Common myeloid progenitor, CD34-positive (primary cell): Measurements from ENCODE around the gene AFMID.
A peak's percentile ranks its signal among the peaks of the same experiment; 100 is the strongest.

Source experiments
- CTCF ChIA-PET: fragments of 350-600 bp; sonication (Branson Sonifier 250); formaldehyde crosslinking; loops from one replicate; lab custom pipeline; 2021; ENCODE audit warnings: antibody characterized with exemption; lab: Charles Lee
- POLR2A ChIA-PET: fragments of 350-600 bp; sonication (Branson Sonifier 250); formaldehyde crosslinking; loops from one replicate; lab custom pipeline; 2021; ENCODE audit warnings: antibody characterized with exemption; lab: Charles Lee
- DNase-seq, 3 donors: peaks; one replicate each; pipeline versions ENCODE4 v3.0.0 to v3.0.0-alpha.2; 2013
- H3K27ac ChIP-seq, 2 experiments: 1 replicate in 1 of 2; 2 replicates in 1 of 2; pipeline ENCODE4 v1.7.0; 2013; ENCODE audit warnings: inconsistent platforms in 2 of 2, low read length in 2 of 2, mild to moderate bottlenecking in 2 of 2, low read depth in 1 of 2, moderate library complexity in 1 of 2; ENCODE audit not compliant: severe bottlenecking in 2 of 2, insufficient read depth in 1 of 2, poor library complexity in 1 of 2
- H3K27me3 ChIP-seq, 5 experiments: replicated peaks in 2 of 5; 1 replicate in 3 of 5; 2 replicates in 2 of 5; pipeline versions ENCODE4 v1.6.1 to v1.7.0; 2013; ENCODE audit warnings: low read length in 4 of 5, mild to moderate bottlenecking in 2 of 5, moderate library complexity in 2 of 5, inconsistent platforms in 1 of 5; ENCODE audit not compliant: insufficient read depth in 5 of 5, control insufficient read depth in 4 of 5
- H3K36me3 ChIP-seq, 4 experiments: 1 replicate in 2 of 4; 2 replicates in 2 of 4; pipeline versions ENCODE4 v1.6.1 to v1.7.0; 2013; ENCODE audit warnings: low read length in 3 of 4, control low read depth in 1 of 4, mild to moderate bottlenecking in 1 of 4; ENCODE audit not compliant: control insufficient read depth in 4 of 4, insufficient read depth in 4 of 4
- H3K4me1 ChIP-seq, 4 experiments: 1 replicate in 3 of 4; 2 replicates in 1 of 4; pipeline versions ENCODE4 v1.6.1 to v1.7.1; 2013; ENCODE audit warnings: low read length in 3 of 4, mild to moderate bottlenecking in 3 of 4, control low read depth in 1 of 4, inconsistent platforms in 1 of 4, moderate library complexity in 1 of 4; ENCODE audit not compliant: control insufficient read depth in 4 of 4, insufficient read depth in 4 of 4; ENCODE audit errors: control extremely low read depth in 1 of 4
- H3K4me3 ChIP-seq, 7 experiments: 1 replicate in 4 of 7; 2 replicates in 3 of 7; pipeline versions ENCODE4 v1.5.1 to v1.7.0; 2013; ENCODE audit warnings: mild to moderate bottlenecking in 7 of 7, low read length in 6 of 7, moderate library complexity in 6 of 7, inconsistent platforms in 2 of 7, low read depth in 2 of 7, control low read depth in 1 of 7; ENCODE audit not compliant: insufficient read depth in 4 of 7, control insufficient read depth in 1 of 7; ENCODE audit errors: extremely low read depth in 1 of 7
- H3K9me3 ChIP-seq, 5 experiments: 1 replicate in 4 of 5; 2 replicates in 1 of 5; pipeline versions ENCODE4 v1.6.1 to v1.7.1; 2013; ENCODE audit warnings: low read length in 4 of 5, mild to moderate bottlenecking in 2 of 5, inconsistent platforms in 1 of 5, low read depth in 1 of 5, moderate library complexity in 1 of 5; ENCODE audit not compliant: control insufficient read depth in 4 of 5, insufficient read depth in 2 of 5; ENCODE audit errors: control extremely low read depth in 1 of 5
- WGBS: methylation state at CpG from one replicate; pipeline ENCODE4 v1.1.5; 2013; ENCODE audit not compliant: insufficient coverage; 5-methylcytosine and 5-hydroxymethylcytosine counted together

The AFMID gene

DNA sequence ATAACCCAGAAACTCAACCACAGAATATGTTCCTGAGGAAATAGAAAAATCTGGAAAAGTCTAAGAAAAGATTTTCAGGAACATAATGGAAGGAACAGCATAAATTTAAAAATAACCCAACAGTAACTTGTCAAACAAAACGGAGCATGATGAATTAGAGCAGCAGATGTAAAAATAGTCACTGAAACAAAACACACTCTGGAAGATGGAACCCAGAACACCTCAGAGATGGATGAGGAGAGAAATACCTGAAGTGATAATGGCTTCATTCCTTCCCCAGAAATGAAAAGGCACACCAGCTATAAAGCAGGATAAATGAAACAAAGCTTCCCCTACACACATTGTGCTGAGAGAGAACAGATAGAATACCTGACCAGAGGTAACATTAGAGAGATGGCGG, 6.7 kb upstream of the AFMID start:
- POLR2A ChIA-PET, result no interaction called here
- H3K27me3 ChIP-seq, result no peaks in the 10 kb centered on the region
- 93% methylated on average over 1 of the region's 2 CpGs for WGBS
- peaks cover 0 to 15% (median 11%) of the 10 kb centered on the region in 4 experiments for H3K4me1 ChIP-seq
- H3K9me3 ChIP-seq, result no peaks in the 10 kb centered on the region
- H3K4me3 ChIP-seq, result peak overlapping the region in 2 of 7 experiments; percentile 1 to 42
- H3K36me3 ChIP-seq, result peaks cover 0 to 69% (median 8%) of the 10 kb centered on the region in 4 experiments
- DNase-seq, result no peak
- CTCF ChIA-PET, result interaction anchor here (1.1 to 1.9 kb wide), 4 partner anchors 11 to 68 kb away, joined by 3 to 9 read pairs (median 4); no protein-coding TSS in a partner anchor
- peak overlapping the region in 1 of 2 experiments; percentile 29 for H3K27ac ChIP-seq

DNA sequence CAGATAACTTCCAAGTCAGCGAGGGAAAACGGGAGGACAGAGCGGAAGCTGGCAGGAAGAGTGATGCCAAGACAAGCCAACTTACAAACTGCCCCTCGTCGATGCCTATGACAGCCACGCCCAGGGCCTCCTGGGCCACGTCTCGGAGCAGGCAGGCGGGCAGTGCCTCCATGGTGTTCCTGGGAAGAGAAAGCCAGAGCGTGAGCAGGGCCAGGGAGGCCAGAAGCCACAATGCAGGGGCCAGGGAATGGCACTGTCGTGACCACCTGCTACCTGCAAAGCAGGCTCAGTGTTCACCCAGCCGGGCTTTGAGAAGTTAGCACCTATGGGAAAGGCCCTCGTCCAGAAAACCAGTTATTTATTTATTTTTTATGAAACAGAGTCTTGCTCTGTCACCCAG, 4.7 kb upstream of the AFMID start:
- no peak overlapping the region for H3K27ac ChIP-seq
- no peaks in the 10 kb centered on the region for H3K9me3 ChIP-seq
- no peak overlapping the region for H3K4me3 ChIP-seq
- POLR2A ChIA-PET, result interaction anchor here (0.6 kb wide), 1 partner anchor 44 kb away, joined by 6 read pairs; no protein-coding TSS in a partner anchor
- no peaks in the 10 kb centered on the region for H3K27me3 ChIP-seq
- 97% methylated on average over 12 of the region's 13 CpGs for WGBS
- peaks cover 0 to 65% (median 8%) of the 10 kb centered on the region in 4 experiments for H3K36me3 ChIP-seq
- H3K4me1 ChIP-seq, result peaks cover 0 to 24% (median 11%) of the 10 kb centered on the region in 4 experiments
- CTCF ChIA-PET, result interaction anchor here (1.0 to 1.9 kb wide), 3 partner anchors 8 to 70 kb away, joined by 4 to 9 read pairs (median 7); no protein-coding TSS in a partner anchor
- no peak for DNase-seq

DNA sequence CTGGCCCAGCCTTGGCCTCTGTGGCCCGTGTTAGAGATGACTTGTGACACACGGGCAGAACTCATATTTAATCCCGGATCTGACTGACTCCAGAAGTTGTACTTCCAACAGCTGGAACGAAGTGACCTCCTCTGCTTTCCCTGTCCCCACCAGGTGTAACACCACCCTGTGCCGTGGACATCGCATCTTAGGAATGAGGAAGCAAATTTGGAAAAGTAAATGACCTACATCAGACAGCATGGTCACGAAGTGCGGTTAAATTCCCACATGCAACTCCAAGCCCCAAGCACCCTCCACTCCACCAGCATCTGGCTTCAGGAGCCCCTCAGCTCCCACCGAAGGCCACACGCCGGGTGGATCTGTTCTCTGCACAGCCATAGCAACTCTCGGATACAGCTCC, 3.2 kb upstream of the AFMID start:
- no peak overlapping the region for H3K4me3 ChIP-seq
- no peaks in the 10 kb centered on the region for H3K27me3 ChIP-seq
- H3K36me3 ChIP-seq, result peaks cover 0 to 57% (median 5%) of the 10 kb centered on the region in 4 experiments
- H3K27ac ChIP-seq, result no peak overlapping the region
- DNase-seq, result no peak
- peaks cover 0 to 35% (median 24%) of the 10 kb centered on the region in 4 experiments for H3K4me1 ChIP-seq
- H3K9me3 ChIP-seq, result no peaks in the 10 kb centered on the region
- ChIA-PET CTCF (interaction anchor here (1.3 to 1.8 kb wide), 5 partner anchors 11 to 72 kb away, joined by 4 to 7 read pairs (median 6); no protein-coding TSS in a partner anchor), POLR2A (interaction anchor here (0.5 kb wide), 1 partner anchor 45 kb away, joined by 3 read pairs; no protein-coding TSS in a partner anchor)
- WGBS, result 97% methylated on average over 10 of the region's 12 CpGs

DNA sequence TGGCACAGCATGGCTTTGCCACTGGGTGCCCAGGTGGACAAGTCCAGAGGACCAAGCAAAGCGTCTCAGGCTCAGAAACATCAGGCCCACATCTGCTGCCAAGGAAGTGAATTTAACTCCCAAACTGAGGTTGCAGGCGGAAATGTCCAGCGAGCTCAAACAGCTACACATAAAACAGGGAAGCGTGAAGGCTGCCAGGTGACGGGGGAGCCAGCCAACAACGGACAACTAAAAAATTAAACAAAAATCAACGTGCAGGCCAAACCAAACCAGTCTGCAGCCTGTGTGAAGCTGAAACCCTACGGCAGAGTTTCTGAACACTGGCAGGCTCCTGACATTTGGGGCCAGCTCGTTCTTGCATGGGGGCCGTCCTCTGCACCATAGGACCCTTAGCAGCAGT, 2.8 kb upstream of the AFMID start:
- WGBS, result 100% methylated on average over 8 of the region's 10 CpGs

DNA sequence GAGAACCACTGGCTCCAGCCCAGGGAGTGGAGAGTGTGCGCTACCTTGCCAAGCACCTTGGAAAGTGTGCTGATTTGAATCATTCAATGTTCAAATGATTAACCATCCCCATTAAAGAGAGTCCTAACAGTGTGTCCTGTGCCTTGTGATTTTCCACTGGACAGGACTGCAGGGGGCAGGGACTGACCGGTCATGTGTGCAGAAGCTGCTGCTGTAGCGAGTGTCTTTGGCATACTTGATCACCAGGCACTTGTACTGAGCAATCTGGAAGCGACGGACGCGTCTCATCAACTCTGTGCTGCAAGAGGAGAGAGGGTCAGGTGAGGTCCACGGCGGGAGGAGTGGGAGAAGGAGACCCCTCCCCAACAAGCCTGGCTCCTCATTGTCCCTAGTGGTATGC, 2.3 kb upstream of the AFMID start:
- WGBS, result 98% methylated on average over 6 of the region's 9 CpGs

More for the DNA sequence above, 2.8 kb upstream of the AFMID start:
- no peak overlapping the region for H3K27ac ChIP-seq
- H3K36me3 ChIP-seq, result peaks cover 0 to 53% (median 5%) of the 10 kb centered on the region in 4 experiments
- DNase-seq, result no peak
- H3K4me1 ChIP-seq, result peaks cover 0 to 36% (median 24%) of the 10 kb centered on the region in 4 experiments
- CTCF ChIA-PET, result interaction anchor here (1.3 to 1.8 kb wide), 4 partner anchors 11 to 72 kb away, joined by 4 to 7 read pairs (median 5); no protein-coding TSS in a partner anchor
- H3K9me3 ChIP-seq, result no peaks in the 10 kb centered on the region
- H3K4me3 ChIP-seq, result no peak overlapping the region
- POLR2A ChIA-PET, result no interaction called here
- no peaks in the 10 kb centered on the region for H3K27me3 ChIP-seq

DNA sequence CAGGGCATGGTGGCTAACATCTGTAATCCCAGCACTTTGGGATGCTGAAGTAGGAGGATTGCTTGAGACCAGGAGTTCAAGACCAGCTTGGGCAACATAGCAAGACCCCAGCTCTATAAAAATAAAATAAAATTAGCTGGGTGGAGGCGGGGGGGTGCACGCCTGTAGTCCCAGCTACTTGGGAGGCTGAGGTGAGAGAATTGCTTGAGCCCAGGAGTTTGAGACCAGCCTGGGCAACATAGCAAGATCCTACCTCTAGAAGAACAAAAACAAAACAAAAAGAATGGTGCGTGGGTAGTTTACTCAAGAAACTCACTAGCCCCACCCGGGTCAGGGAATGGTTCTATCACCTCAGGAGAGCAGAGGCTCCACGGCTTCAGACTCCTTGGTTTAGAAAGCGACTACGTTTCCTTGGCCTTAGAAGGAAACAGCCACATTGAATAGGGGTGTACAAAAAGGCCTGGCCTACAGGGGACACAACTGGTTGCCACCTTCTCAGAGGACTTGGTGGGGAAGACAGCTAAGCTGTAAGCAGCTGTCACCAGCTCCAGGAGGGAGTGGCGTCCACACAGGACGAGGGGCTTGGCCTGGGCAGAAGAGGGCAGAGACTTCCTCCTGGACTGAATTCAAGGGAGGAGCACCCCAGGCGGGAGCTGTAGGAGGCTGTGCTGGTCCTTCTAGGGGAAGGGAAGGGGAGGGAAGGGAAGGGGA, 1.0 kb upstream of the AFMID start:
- WGBS, result 84% methylated on average over 5 of the region's 10 CpGs
- H3K9me3 ChIP-seq, result no peaks in the 10 kb centered on the region
- H3K27ac ChIP-seq, result no peak overlapping the region
- no peaks in the 10 kb centered on the region for H3K27me3 ChIP-seq
- DNase-seq, result peak in 2 of 3 donors; percentile 61 to 65
- ChIA-PET POLR2A (no interaction called here), CTCF (interaction anchor here (0.8 to 2.2 kb wide), 8 partner anchors 10 to 73 kb away, joined by 3 to 13 read pairs (median 3); no protein-coding TSS in a partner anchor)
- peak overlapping the region in 5 of 7 experiments; percentile 31 to 93 (median 80) for H3K4me3 ChIP-seq
- H3K4me1 ChIP-seq, result peaks cover 0 to 36% (median 20%) of the 10 kb centered on the region in 4 experiments
- peaks cover 2 to 46% (median 11%) of the 10 kb centered on the region in 4 experiments for H3K36me3 ChIP-seq

More for the DNA sequence above, 2.3 kb upstream of the AFMID start:
- H3K27me3 ChIP-seq, result no peaks in the 10 kb centered on the region
- H3K9me3 ChIP-seq, result no peaks in the 10 kb centered on the region
- H3K27ac ChIP-seq, result no peak overlapping the region
- DNase-seq, result no peak
- ChIA-PET CTCF (interaction anchor here (0.7 to 1.7 kb wide), 5 partner anchors 13 to 240 kb away, joined by 3 to 5 read pairs (median 4); no protein-coding TSS in a partner anchor), POLR2A (no interaction called here)
- peaks cover 0 to 49% (median 5%) of the 10 kb centered on the region in 4 experiments for H3K36me3 ChIP-seq
- no peak overlapping the region for H3K4me3 ChIP-seq
- peaks cover 0 to 36% (median 24%) of the 10 kb centered on the region in 4 experiments for H3K4me1 ChIP-seq
